CD4-positive, alpha-beta T cell treated with Interleukin-12 subunit alpha and Interleukin-12 subunit beta, for 1 hour (primary cell): ENCODE measurements around the gene GPR27.

Experiments
- DNase-seq: peaks from one replicate; pipeline ENCODE4 v3.0.0-alpha.2; 2020

The GPR27 gene

GRCh38 chr3:71787851-71788405, 34.3 kb downstream of the GPR27 start:
- DNase-seq, result no peak

GRCh38 chr3:71789922-71790321, 36.3 kb downstream of the GPR27 start:
- no peak for DNase-seq

GRCh38 chr3:71791634-71792033, 38.0 kb downstream of the GPR27 start:
- DNase-seq, result no peak

DNA sequence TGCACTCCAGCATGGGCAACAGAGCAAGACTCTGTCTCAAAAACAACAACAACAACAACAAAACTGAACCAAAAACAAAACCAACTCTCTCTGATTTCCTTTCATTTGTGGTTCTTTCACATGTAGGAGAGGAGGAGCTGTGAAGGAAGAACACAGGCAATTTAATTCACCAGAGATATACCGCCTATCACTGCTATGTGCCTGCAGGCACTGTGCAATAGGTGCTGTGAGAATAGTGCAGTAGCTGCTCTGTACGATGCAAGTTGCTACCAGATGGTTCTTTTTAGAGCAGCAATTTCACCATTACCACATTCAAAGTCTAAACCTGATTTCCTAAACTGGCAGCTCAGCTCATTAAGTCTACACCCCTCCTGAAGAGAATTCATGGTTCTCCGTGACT, 42.6 kb downstream of the GPR27 start:
- DNase-seq, result no peak

DNA sequence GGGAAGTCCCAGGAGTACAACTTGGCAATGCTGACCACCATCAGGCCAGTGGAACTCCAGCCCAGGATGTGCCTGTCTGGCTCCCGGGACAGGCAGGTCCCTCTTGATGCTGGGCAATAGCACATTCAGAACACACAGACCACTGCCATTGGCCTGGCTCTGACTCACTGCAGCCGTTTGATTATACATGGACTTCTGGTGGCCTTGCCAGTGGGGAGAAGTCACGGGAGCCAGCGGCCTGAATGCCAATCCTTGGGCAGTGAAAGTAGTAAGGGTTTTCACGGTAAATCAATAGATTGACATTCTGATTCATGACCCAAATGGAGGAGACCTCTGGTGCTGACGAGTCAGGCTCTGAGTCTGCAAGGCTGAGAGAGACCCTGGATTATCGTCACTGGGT, 43.8 kb downstream of the GPR27 start:
- DNase-seq, result no peak

- no peak for DNase-seq
Measured at GRCh38 chr3:71800023-71800422, 46.4 kb downstream of the GPR27 start.

GRCh38 chr3:71801986-71802385, 48.3 kb downstream of the GPR27 start:
- no peak for DNase-seq

GRCh38 chr3:71803248-71803647, 49.6 kb downstream of the GPR27 start:
- DNase-seq, result no peak

DNA sequence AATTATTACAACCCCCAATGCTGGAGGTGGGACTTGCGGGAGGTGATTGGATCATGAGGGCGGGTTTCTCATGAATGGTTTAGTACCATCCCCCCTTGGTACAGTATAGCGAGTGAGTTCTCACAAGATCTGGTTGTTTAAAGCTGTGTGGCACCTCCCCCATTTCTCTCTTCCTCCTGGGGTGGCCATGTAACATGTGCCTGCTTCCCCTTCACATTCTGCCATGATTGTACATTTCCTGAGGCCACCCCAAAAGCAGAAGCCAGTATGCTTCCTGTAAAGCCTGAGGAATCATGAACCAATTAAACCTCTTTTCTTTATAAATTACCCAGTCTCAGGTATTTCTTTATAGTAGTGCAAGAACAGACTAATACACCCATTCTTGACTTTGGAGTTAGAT, 51.5 kb downstream of the GPR27 start:
- no peak for DNase-seq

- DNase-seq, result no peak
Measured at GRCh38 chr3:71805691-71806090, 52.0 kb downstream of the GPR27 start.
